Measurements from ENCODE around the gene REL.

DNA sequence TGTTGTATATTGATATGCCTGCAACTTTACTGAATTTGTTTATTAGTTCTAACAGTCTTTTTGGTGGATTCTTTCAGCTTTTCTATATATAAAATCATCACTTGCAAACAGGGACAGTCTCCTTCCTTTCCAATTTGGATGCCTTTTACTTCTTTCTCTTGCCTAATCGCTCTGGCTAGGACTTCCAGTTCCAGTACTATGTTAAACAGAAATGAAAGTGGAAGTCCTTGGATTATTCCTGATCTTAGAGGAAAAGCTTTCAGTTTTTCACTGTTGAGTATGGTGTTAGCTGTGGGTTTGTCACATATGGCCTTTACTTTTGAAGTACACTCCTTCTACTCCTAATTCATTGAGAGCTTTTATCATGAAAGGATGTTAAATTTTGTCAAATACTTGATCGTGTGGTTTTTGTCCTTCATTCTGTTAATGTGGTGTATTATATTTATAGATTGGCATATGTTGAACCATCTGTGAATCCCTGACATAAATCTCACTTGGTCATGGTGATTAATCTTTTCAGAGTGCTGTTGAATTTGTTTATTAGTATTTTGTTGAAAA lies 52.9 kb downstream of the REL start:
- no peak for TF ChIP-seq ZFP30 (CRISPR knock-in tag; IDR thresholded peaks at IDR 0.05)
- no peak for TF ChIP-seq OSR1 (CRISPR knock-in tag; IDR thresholded peaks at IDR 0.05)
- TF ChIP-seq ZFP3 (CRISPR knock-in tag; IDR thresholded peaks at IDR 0.05) = no peak
- no peak for TF ChIP-seq ZNF8 (CRISPR knock-in tag; IDR thresholded peaks at IDR 0.05)
- no peak for TF ChIP-seq CSDC2 (CRISPR knock-in tag; IDR thresholded peaks at IDR 0.05)
- TF ChIP-seq, protein P1, sequence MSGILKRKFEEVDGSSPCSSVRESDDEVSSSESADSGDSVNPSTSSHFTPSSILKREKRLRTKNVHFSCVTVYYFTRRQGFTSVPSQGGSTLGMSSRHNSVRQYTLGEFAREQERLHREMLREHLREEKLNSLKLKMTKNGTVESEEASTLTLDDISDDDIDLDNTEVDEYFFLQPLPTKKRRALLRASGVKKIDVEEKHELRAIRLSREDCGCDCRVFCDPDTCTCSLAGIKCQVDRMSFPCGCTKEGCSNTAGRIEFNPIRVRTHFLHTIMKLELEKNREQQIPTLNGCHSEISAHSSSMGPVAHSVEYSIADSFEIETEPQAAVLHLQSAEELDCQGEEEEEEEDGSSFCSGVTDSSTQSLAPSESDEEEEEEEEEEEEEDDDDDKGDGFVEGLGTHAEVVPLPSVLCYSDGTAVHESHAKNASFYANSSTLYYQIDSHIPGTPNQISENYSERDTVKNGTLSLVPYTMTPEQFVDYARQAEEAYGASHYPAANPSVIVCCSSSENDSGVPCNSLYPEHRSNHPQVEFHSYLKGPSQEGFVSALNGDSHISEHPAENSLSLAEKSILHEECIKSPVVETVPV (CRISPR knock-in tag; IDR thresholded peaks at IDR 0.05) = no peak
- TF ChIP-seq GLIS3 (CRISPR knock-in tag; IDR thresholded peaks at IDR 0.05) = no peak
- no peak for TF ChIP-seq RARB (CRISPR knock-in tag; IDR thresholded peaks at IDR 0.05)
- no peak for TF ChIP-seq ARNTL (CRISPR knock-in tag; IDR thresholded peaks at IDR 0.05; ENCODE audit: borderline replicate concordance, low read depth)

All from SK-N-SH treated with all-trans-retinoic acid at 6 μM for 48 hours (cell line).